Stimulated activated CD4-positive, alpha-beta T cell treated with anti-CD3 and anti-CD28 coated beads, TNF-alpha, amount 100 ng/mL, for 24 hours (primary cell): ENCODE results near the gene MRPL10.
A peak's percentile ranks its signal among the peaks of the same experiment; 100 is the strongest.
"Not testable (repeated sequence)": the region's sequence is repeated elsewhere in the genome, so short reads cannot be mapped to it uniquely, and the experiment has no call there.

ENCODE experiments used
- DNase-seq, 3 experiments: peaks; one replicate each; pipeline ENCODE4 v3.0.0-alpha.2; 2020; ENCODE audit warnings: low read depth in 3 of 3

The MRPL10 gene

DNA sequence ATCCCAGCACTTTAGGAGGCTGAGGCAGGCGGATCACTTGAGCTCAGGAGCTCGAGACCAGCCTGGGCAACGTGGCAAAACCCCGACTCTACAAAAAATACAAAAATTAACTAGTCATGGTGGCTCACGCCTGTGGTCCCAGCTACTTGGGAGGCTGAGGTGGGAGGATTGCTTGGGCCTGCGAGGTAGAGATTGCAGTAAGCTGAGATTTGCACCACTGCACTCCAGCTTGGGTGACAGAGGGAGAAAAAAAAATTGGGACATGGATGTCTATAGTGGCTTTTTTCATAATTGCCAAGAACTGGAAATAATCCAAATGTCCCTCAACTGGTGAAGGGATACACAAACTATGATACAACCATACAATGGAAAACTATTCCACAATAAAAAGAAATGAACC lies 38.4 kb downstream of the MRPL10 start:
- DNase-seq, result no peak

DNA sequence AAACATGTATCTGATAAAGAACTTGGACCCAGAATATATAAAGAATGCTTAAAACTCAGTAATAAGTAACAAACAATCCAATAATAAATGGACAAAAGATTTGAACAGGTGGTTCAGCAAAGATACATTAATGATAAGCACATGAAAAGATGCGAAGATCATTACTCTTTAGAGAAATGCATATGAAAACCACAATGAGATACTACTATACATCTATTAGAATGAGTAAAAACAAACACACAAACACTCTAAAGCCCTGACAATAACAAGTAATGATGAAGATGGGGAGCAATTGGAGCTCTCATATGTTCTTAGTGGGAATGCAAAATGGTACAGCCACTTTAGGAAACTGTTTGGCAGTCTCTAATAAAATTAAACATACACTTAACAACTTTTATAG lies 38.9 kb downstream of the MRPL10 start:
- no peak for DNase-seq

GRCh38 chr17:47791025-47791424 lies 40.3 kb downstream of the MRPL10 start:
- no peak for DNase-seq

GRCh38 chr17:47789611-47790561 lies 41.5 kb downstream of the MRPL10 start:
- DNase-seq, result peak; percentile 19 to 60 (median 44)

- DNase-seq, result peak in 1 of 3 experiments; percentile 12
These were observed 45.7 kb downstream of the MRPL10 start for GRCh38 chr17:47785538-47786123.

DNA sequence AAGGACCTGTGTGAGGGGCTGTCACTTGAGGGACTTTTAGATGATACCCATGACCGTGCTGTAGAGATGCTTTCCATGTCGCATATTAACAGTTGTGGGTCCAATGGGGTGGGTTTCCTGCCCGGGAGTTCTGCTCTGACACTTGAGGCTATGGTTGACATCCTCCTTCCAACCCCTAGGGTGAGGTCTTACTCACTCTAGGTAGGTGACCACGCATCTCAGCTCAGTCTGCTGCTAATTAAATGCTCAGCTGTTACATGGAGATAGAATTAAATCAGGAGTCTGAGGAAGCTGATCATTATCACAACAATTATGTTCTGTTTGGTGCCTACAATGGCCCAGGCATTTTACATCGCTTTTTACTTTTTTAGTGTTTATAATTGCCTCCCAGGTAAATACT lies 49.9 kb downstream of the MRPL10 start:
- DNase-seq, result no peak

DNA sequence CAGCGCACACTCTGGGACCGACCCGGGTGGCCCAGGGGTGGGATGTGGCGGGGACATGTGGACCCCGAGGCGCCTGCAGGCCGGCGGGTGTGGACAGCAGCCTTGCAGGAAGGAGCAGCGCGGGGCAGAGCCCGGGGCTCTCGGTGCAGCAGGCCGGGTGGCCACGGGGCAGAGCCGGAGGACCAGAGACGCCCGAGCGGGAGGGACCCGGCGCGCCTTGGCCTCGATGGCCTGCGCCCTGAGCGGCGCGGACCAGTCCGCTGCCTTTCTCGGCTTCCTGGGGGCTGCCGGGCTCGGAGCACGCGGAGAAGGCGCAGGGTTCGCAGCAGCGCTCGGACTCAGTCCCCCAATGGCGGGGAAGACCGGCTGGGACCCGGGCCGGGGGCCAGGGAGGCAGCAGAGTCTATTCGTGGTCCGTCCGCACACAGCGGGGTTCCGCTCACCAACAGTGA lies 53.1 kb downstream of the MRPL10 start:
- DNase-seq, result no peak

GRCh38 chr17:47776330-47777197 lies 54.8 kb downstream of the MRPL10 start:
- peak in 1 of 3 experiments; percentile 15 for DNase-seq

- no peak for DNase-seq
These were observed 56.3 kb downstream of the MRPL10 start for GRCh38 chr17:47774987-47775580.

- DNase-seq, result no peak
These were observed 57.0 kb downstream of the MRPL10 start for GRCh38 chr17:47774331-47774730.

- DNase-seq, result not testable (repeated sequence)
These were observed 57.7 kb downstream of the MRPL10 start for GRCh38 chr17:47773649-47774048.
